ENCODE measurements around the gene STK17B. TPM values are rescaled to one million over a fixed set of nuclear protein-coding genes. Genes with fewer than 3 reads are reported as not detected.
A peak's percentile ranks its signal among the peaks of the same experiment; 100 is the strongest.
"Not testable (repeated sequence)": the region's sequence is repeated elsewhere in the genome, so short reads cannot be mapped to it uniquely, and the experiment has no call there.

STK17B gene
- total RNA-seq, 6 experiments from 2014 or later, result 26.7 to 39.8 (median 32.5) TPM

DNA sequence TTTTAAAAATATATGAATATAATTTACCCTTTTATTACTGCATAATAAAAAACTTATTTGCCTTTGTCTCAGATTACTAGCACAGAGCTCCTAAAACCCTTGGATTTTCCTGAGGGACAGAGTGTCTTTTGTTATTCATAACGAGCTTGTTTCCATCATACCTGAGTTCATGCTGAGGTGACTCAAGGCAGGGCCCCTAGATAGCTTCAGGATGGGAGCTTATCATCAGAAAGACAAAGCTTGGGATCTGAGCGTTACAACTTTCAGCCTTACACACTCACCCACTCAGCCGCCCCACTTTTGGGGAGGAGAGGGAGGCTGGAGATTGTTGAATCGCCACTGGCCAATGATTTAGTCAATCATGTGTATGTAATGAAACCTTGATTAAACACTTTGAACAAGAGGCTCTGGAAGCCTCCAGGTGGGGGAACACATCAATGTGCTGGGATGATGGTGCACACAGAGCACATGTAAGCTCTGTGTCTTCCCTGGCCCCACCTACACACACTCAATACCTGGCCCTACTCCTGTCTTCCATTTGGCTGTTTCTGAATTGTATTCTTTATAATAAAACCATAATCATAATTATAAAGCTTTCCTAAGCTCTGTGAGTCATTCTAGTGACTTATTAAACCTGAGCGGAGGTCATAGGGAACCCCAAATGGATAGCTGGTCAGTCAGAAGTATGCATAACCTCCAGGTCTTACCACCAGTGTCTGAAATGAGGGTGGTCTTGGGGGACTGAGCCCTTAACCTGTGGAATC, 74.2 kb downstream of the STK17B start:
- Mint-ChIP-seq H3K27ac (no peak overlapping the region), H3K4me3 (no peak overlapping the region), H3K27me3 (ENCODE audit: insufficient read depth) (peaks cover 1% of the 10 kb centered on the region), H3K36me3 (ENCODE audit: low read depth) (0 out of 2 replicates have a peak, but pooled peaks cover 4% of the 10 kb centered on the region), H3K9me3 (peaks cover 10% of the 10 kb centered on the region), H3K4me1 (ENCODE audit: low read depth) (peaks cover 11% of the 10 kb centered on the region)
- no peak for DNase-seq
- TF ChIP-seq, protein P1, sequence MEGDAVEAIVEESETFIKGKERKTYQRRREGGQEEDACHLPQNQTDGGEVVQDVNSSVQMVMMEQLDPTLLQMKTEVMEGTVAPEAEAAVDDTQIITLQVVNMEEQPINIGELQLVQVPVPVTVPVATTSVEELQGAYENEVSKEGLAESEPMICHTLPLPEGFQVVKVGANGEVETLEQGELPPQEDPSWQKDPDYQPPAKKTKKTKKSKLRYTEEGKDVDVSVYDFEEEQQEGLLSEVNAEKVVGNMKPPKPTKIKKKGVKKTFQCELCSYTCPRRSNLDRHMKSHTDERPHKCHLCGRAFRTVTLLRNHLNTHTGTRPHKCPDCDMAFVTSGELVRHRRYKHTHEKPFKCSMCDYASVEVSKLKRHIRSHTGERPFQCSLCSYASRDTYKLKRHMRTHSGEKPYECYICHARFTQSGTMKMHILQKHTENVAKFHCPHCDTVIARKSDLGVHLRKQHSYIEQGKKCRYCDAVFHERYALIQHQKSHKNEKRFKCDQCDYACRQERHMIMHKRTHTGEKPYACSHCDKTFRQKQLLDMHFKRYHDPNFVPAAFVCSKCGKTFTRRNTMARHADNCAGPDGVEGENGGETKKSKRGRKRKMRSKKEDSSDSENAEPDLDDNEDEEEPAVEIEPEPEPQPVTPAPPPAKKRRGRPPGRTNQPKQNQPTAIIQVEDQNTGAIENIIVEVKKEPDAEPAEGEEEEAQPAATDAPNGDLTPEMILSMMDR (IDR thresholded peaks at IDR 0.05), result no peak

DNA sequence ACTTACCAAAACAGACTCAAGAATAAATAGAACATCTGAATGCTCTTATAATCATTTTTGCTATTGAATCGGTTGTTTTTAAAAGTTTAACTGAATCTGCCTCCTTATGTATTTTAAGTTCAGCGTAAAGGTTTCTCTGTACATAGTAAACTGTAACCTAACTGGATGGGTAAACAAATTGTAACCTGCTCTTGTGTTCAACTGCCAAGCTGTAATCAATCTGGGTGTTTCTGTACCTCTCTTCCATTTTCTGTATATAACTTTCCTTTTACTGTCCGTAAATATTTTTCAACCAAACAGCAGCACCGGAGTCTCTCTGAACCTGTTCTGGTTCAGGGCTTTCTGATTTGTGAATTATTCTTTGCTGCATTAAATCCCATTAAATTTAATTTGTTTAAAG, 75.1 kb downstream of the STK17B start:
- no peak for DNase-seq
- Mint-ChIP-seq H3K36me3 (ENCODE audit: low read depth) (0 out of 2 replicates have a peak, but pooled peaks cover 4% of the 10 kb centered on the region), H3K27ac (no peak overlapping the region), H3K27me3 (ENCODE audit: insufficient read depth) (peaks cover 1% of the 10 kb centered on the region), H3K4me1 (ENCODE audit: low read depth) (peaks cover 6% of the 10 kb centered on the region), H3K9me3 (peaks cover 10% of the 10 kb centered on the region), H3K4me3 (no peak overlapping the region)
- TF ChIP-seq, protein P1 (IDR thresholded peaks at IDR 0.05), result no peak

DNA sequence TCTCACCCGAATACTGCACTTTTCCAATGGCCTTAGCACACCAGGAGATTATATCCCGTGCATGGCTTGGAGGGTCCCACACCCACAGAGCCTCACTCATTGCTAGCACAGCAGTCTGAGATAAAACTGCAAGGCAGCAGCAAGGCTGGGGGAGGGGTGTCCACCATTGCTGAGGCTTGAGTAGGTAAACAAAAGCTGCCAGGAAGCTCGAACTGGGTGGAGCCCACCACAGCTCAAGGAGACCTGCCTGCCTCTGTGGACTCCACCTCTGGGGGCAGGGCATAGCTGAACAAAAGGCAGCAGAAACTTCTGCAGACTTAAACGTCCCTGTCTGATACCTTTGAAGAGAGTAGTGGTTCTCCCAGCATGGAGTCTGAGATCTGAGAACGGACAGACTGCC, 81.9 kb downstream of the STK17B start:
- not testable (repeated sequence) for H3K4me3 Mint-ChIP-seq; H3K4me1 Mint-ChIP-seq (ENCODE audit: low read depth)
- H3K9me3 Mint-ChIP-seq, result peaks cover 13% of the 10 kb centered on the region

DNA sequence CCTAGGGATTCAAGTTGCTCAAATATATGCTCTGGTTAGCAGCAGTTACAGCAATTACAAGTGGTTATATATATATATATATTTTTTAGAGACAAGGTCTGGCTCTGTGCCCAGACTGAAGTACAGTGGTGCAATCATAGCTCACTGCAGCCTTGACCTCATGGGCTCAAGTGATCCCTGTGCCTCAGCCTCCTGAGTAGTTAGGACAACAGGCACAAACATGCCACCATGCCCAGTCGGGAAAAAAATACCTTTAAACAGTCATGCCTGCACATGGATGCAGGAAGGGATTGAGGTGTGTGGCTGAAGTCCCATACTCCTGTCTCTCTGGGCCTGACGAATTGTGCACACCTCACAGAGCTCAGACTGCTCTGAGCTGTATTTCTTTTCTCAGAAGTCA, 83.2 kb downstream of the STK17B start:
- H3K27ac Mint-ChIP-seq, result no peak overlapping the region
- H3K36me3 Mint-ChIP-seq (ENCODE audit: low read depth), result peaks cover 13% of the 10 kb centered on the region
- no peak overlapping the region for H3K4me3 Mint-ChIP-seq
- peaks cover 8% of the 10 kb centered on the region for H3K9me3 Mint-ChIP-seq
- TF ChIP-seq, protein P1 (IDR thresholded peaks at IDR 0.05), result no peak
- peaks cover 2% of the 10 kb centered on the region for H3K27me3 Mint-ChIP-seq (ENCODE audit: insufficient read depth)
- H3K4me1 Mint-ChIP-seq (ENCODE audit: low read depth), result no peaks in the 10 kb centered on the region
- peak; percentile 34 for DNase-seq

More for the DNA sequence above, 81.9 kb downstream of the STK17B start:
- not testable (repeated sequence) for H3K36me3 Mint-ChIP-seq (ENCODE audit: low read depth); H3K27ac Mint-ChIP-seq; H3K27me3 Mint-ChIP-seq (ENCODE audit: insufficient read depth); DNase-seq

DNA sequence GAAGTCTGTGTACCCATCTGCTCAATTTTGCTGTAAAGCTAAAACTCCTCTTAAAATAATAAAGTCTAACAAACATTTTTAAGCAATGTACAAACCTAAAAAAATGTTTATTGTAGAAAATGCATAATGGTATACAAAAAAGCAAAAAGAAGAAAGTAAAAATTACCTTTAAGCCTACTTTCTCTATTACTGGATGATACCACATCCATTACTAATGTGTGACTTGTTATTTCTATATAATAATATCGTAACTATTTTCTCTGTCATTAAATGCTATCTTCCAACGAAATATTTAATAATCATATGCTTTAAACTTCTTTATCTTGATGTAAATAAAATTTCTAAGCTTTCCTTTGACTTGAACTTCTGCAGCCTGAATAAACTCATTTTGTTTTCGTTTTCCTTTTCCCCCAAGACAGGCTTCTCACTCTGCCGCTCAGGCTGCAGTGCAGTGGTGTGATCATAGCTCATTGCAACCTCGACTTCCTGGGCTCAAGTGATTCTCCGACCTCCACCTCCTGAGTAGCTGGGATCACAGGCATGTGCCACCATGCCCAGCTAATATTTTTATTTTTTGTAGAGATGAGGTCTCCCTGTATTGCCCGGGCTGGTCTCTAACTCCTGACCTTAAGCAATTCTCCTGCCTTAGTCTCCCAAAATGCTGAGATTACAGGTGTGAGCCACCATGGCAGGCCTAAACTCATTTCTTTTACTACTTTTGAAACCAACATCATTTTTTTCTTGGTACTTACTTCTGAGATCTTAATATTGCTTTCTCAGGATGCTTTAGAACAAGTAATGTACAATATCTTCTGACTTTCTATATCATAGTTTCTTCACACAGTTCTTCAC, 84.6 kb downstream of the STK17B start:
- H3K9me3 Mint-ChIP-seq, result peaks cover 8% of the 10 kb centered on the region
- no peaks in the 10 kb centered on the region for H3K4me1 Mint-ChIP-seq (ENCODE audit: low read depth)
- TF ChIP-seq, protein P1 (IDR thresholded peaks at IDR 0.05), result no peak
- no peak overlapping the region for H3K4me3 Mint-ChIP-seq
- peaks cover 19% of the 10 kb centered on the region for H3K36me3 Mint-ChIP-seq (ENCODE audit: low read depth)
- H3K27me3 Mint-ChIP-seq (ENCODE audit: insufficient read depth), result peaks cover 2% of the 10 kb centered on the region; the same call in 1 of the 2 replicates
- no peak for DNase-seq
- H3K27ac Mint-ChIP-seq, result no peak overlapping the region

DNA sequence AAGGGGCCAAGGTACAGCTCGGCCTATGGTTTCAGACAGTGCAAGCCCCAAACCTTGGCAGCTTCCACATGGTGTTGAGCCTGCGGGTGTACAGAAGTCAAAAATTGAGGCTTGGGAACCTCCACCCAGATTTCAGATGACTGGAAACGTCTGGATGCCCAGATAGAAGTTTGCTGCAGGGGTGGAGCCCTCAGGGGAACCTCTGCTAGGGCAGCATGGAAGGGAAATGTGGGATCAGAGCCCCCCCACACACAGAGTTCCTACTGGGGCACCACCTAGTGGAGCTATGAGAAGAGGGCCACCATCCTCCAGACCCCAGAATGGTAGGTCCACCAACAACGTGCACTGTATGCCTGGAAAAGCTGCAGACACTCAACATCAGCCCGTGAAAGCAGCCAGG, 87.8 kb downstream of the STK17B start:
- DNase-seq, result no peak
- Mint-ChIP-seq H3K27ac (no peak overlapping the region), H3K4me3 (no peak overlapping the region), H3K4me1 (ENCODE audit: low read depth) (peaks cover 11% of the 10 kb centered on the region), H3K36me3 (ENCODE audit: low read depth) (peaks cover 19% of the 10 kb centered on the region), H3K27me3 (ENCODE audit: insufficient read depth) (no peaks in the 10 kb centered on the region), H3K9me3 (peaks cover 8% of the 10 kb centered on the region)
- TF ChIP-seq, protein P1 (IDR thresholded peaks at IDR 0.05), result peak; percentile 15; the same call in 1 of the 2 replicates

Data from HFFc6 (cell line).